NCI-H2196 (cell line): ENCODE data around the gene IFT88.

Source experiments
- DNase-seq: peaks from one replicate; lab custom pipeline; 2025; ENCODE audit not compliant: unreplicated experiment; lab: John Stamatoyannopoulos, UW

IFT88 gene

GRCh38 chr13:20713014-20713376 is 146.0 kb downstream of the IFT88 start:
- no peak for DNase-seq

GRCh38 chr13:20713751-20714150 is 146.8 kb downstream of the IFT88 start:
- no peak for DNase-seq

GRCh38 chr13:20714161-20714560 is 147.2 kb downstream of the IFT88 start:
- DNase-seq, result no peak

- no peak for DNase-seq
Measured at GRCh38 chr13:20714563-20715329, 147.8 kb downstream of the IFT88 start.

- no peak for DNase-seq
Measured at GRCh38 chr13:20715330-20715712, 148.4 kb downstream of the IFT88 start.

- DNase-seq, result no peak
Measured at GRCh38 chr13:20716951-20717350, 150.0 kb downstream of the IFT88 start.

GRCh38 chr13:20717581-20718542 is 150.9 kb downstream of the IFT88 start:
- DNase-seq, result no peak

GRCh38 chr13:20718958-20719566 is 152.1 kb downstream of the IFT88 start:
- no peak for DNase-seq

- no peak for DNase-seq
Measured at GRCh38 chr13:20719783-20720182, 152.8 kb downstream of the IFT88 start.

- no peak for DNase-seq
Measured at GRCh38 chr13:20720499-20720898, 153.5 kb downstream of the IFT88 start.

GRCh38 chr13:20721058-20721453 is 154.1 kb downstream of the IFT88 start:
- DNase-seq, result no peak

- no peak for DNase-seq
Measured at GRCh38 chr13:20721454-20722357, 154.7 kb downstream of the IFT88 start.

GRCh38 chr13:20727856-20728255 is 160.9 kb downstream of the IFT88 start:
- DNase-seq, result no peak

GRCh38 chr13:20728579-20729311 is 161.8 kb downstream of the IFT88 start:
- DNase-seq, result no peak

- DNase-seq, result no peak
Measured at GRCh38 chr13:20729633-20730585, 163.0 kb downstream of the IFT88 start.

- no peak for DNase-seq
Measured at GRCh38 chr13:20738616-20739015, 171.7 kb downstream of the IFT88 start.

GRCh38 chr13:20740021-20740420 is 173.1 kb downstream of the IFT88 start:
- no peak for DNase-seq
